Mesendoderm (in vitro differentiated cells): ENCODE measurements around the gene SLIT3.
A peak's percentile ranks its signal among the peaks of the same experiment; 100 is the strongest.
"Not testable (repeated sequence)": the region's sequence is repeated elsewhere in the genome, so short reads cannot be mapped to it uniquely, and the experiment has no call there.

Experiments used
- DNase-seq: peaks from one replicate; pipeline ENCODE4 v3.0.0; 2013
- H2AK5ac ChIP-seq: 2 replicates; pipeline ENCODE4 v1.6.1; 2013; ENCODE audit warnings: low read length, inconsistent platforms
- H2BK120ac ChIP-seq: 2 replicates; pipeline ENCODE4 v1.6.1; 2013; ENCODE audit warnings: low read depth, mild to moderate bottlenecking, low read length, moderate library complexity, mixed read lengths
- H2BK15ac ChIP-seq: replicated peaks from 2 replicates; pipeline ENCODE4 v1.6.1; 2013; ENCODE audit warnings: low read depth, mild to moderate bottlenecking, moderate library complexity
- H2BK5ac ChIP-seq: 2 replicates; pipeline ENCODE4 v1.6.1; 2013; ENCODE audit warnings: low read length, inconsistent platforms
- H3K18ac ChIP-seq: 2 replicates; pipeline ENCODE4 v1.6.1; 2013; ENCODE audit warnings: mild to moderate bottlenecking, low read length, mixed read lengths
- H3K23ac ChIP-seq: one replicate; pipeline ENCODE4 v1.6.1; 2013; ENCODE audit warnings: low read length
- H3K27ac ChIP-seq: 2 replicates; pipeline ENCODE4 v1.5.1; 2013; ENCODE audit warnings: low read depth, mild to moderate bottlenecking, inconsistent platforms, low read length, moderate library complexity
- H3K27me3 ChIP-seq: 2 replicates; pipeline ENCODE4 v1.6.1; 2013; ENCODE audit warnings: low read length, control low read depth, mild to moderate bottlenecking, inconsistent platforms; ENCODE audit not compliant: insufficient read depth, poor library complexity
- H3K36me3 ChIP-seq: 2 replicates; pipeline ENCODE4 v1.6.1; 2013; ENCODE audit warnings: low read length, inconsistent platforms; ENCODE audit not compliant: control insufficient read depth, insufficient read depth
- H3K4ac ChIP-seq: one replicate; pipeline ENCODE4 v1.6.1; 2013; ENCODE audit warnings: low read depth, mild to moderate bottlenecking, low read length, moderate library complexity
- H3K4me1 ChIP-seq: 2 replicates; pipeline ENCODE4 v1.6.1; 2013; ENCODE audit warnings: low read depth, low read length, inconsistent platforms; ENCODE audit not compliant: control insufficient read depth
- H3K4me2 ChIP-seq: 2 replicates; pipeline ENCODE4 v1.6.1; 2013; ENCODE audit warnings: low read length
- H3K4me3 ChIP-seq: 2 replicates; pipeline ENCODE4 v1.5.1; 2013; ENCODE audit warnings: mild to moderate bottlenecking, low read length
- H3K56ac ChIP-seq: one replicate; pipeline ENCODE4 v1.6.1; 2013; ENCODE audit warnings: low read length
- H3K79me1 ChIP-seq: 2 replicates; pipeline ENCODE4 v1.6.1; 2013; ENCODE audit warnings: low read length, inconsistent platforms
- H3K79me2 ChIP-seq: 2 replicates; pipeline ENCODE4 v1.6.1; 2013; ENCODE audit warnings: mild to moderate bottlenecking, low read length; ENCODE audit not compliant: control insufficient read depth, insufficient read depth
- H3K9ac ChIP-seq: 2 replicates; pipeline ENCODE4 v1.6.1; 2013; ENCODE audit warnings: low read length, inconsistent platforms
- H4K5ac ChIP-seq: one replicate; pipeline ENCODE4 v1.6.1; 2013; ENCODE audit warnings: low read length
- H4K8ac ChIP-seq: one replicate; pipeline ENCODE4 v1.6.1; 2013; ENCODE audit warnings: low read depth, mild to moderate bottlenecking, control low read depth, low read length, moderate library complexity
- WGBS: extraction: QIAGEN DNeasy Blood & Tissue Kit; methylation state at CpG from one replicate; pipeline ENCODE4 v1.1.7; 2013; ENCODE audit warnings: low lambda C conversion rate, missing lambda C conversion rate; ENCODE audit not compliant: insufficient coverage; ENCODE audit errors: extremely low coverage; 5-methylcytosine and 5-hydroxymethylcytosine counted together

Gene SLIT3

DNA sequence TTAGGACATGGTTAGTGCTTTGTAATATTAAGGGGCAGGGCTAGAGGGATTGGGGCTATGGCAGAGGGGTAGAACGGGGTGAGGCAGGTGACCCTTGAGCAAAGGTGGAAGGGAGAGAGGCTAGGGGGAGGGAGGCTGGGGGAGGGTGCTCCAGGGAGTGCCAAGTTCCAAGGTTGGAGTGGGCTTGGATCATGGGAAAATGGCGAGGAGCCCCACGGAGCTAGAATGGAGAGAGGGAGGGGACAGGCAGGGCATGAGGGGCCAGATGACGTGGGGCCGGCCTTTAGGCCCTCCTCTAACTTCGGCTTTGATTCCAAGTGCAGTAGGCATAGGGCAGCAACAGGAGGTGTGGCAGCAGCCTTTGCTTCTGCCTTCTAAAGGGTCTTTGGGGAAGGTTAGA, 550.0 kb downstream of the SLIT3 start:
- Histone ChIP-seq H3K4me2 (no peak overlapping the region), H3K36me3 (no peaks in the 10 kb centered on the region), H3K9ac (no peak overlapping the region), H4K8ac (no peak overlapping the region), H3K27me3 (no peaks in the 10 kb centered on the region), H3K4me3 (no peak overlapping the region), H3K27ac (no peak overlapping the region), H2BK120ac (no peak overlapping the region), H2AK5ac (no peak overlapping the region), H3K56ac (no peak overlapping the region), H2BK15ac (no peak overlapping the region), H4K5ac (no peak overlapping the region), H3K23ac (no peak overlapping the region), H3K4ac (no peak overlapping the region), H3K4me1 (no peaks in the 10 kb centered on the region), H2BK5ac (no peak overlapping the region), H3K18ac (no peak overlapping the region), H3K79me1 (no peaks in the 10 kb centered on the region), H3K79me2 (no peaks in the 10 kb centered on the region)
- WGBS, result no CpG with 5 or more reads among the region's 6 CpGs
- DNase-seq, result no peak

DNA sequence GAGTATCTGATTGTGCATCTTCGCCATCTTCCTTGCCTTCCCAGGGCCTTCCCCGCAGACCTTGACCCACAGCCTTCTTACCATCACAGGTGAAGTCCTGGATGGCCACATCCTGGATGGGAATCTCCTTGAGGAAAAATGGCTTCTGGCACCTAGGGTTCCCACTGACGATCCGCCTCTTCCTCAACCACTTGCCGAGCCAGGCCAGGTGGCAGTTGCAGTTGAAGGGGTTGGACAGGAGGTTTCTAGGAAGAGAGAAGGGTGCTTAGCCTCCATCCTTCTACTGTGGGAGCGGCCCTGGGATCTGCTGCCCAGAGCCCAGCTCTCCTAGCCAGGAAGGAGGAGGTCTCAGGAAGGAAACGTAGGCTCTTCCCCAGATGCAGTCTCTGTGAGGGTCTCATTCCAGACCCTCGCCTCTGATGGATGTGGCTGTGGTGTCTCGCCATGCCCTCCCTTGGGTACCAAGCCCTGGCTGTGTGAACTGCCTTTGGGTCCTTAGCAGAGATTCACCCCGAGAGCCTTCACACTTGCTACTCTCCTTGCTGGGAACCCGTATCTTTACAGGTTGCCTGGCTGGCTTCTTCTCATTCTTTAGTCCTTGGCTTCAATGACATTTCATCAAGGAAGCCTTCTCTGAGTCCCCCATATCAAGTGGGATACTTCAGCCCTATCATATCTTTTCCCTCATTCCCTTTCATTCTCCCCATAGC, 551.4 kb downstream of the SLIT3 start:
- H2BK5ac ChIP-seq, result no peak overlapping the region
- H2AK5ac ChIP-seq, result no peak overlapping the region
- no peaks in the 10 kb centered on the region for H3K36me3 ChIP-seq
- H3K27ac ChIP-seq, result no peak overlapping the region
- no peak for DNase-seq
- H4K8ac ChIP-seq, result no peak overlapping the region
- H3K4me1 ChIP-seq, result no peaks in the 10 kb centered on the region
- H3K4ac ChIP-seq, result no peak overlapping the region
- H2BK120ac ChIP-seq, result no peak overlapping the region
- no peaks in the 10 kb centered on the region for H3K27me3 ChIP-seq
- WGBS, result no CpG with 5 or more reads among the region's 11 CpGs
- no peak overlapping the region for H3K9ac ChIP-seq
- H3K4me2 ChIP-seq, result no peak overlapping the region
- no peak overlapping the region for H4K5ac ChIP-seq
- H3K79me1 ChIP-seq, result no peaks in the 10 kb centered on the region
- H3K18ac ChIP-seq, result no peak overlapping the region
- H3K56ac ChIP-seq, result no peak overlapping the region
- H3K4me3 ChIP-seq, result no peak overlapping the region
- H2BK15ac ChIP-seq, result no peak overlapping the region
- H3K23ac ChIP-seq, result no peak overlapping the region
- no peaks in the 10 kb centered on the region for H3K79me2 ChIP-seq

DNA sequence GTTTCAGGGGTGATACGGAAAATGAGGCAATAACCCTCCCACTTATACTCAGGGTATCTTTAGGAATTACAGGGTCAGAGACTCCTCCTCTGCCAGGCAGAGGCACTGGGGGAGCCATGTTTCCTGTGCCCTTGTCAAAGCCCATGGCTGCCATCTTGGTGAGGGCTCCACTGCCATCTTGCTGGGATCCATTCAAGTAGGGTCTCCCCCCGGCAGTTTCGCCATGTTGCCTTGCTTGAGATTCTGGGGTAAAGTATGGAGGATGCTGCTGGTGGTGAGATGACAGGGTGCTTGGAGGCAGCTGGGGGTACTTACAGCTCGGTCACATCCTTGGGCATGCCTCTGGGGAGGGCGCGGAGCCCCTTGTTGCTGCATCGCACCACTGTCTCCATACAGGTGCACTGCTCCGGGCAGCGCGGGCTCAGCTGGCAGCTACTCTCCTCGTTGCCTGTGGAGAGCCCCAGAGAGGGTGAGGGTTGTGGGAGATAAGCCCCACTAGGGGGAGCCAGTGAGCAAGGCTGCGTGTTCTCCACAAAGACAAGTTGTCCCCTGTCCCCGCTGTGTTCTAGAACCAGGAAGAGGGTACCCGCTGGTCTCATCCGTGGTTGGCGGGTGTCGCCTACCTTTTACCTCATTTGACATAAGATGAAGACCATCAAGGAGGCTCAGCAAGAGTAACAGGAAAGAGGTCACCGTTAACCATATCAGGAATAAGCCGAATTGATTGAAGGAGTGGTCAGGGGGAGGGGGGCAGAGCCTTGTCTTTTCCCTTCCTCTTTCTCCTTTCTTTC, 552.8 kb downstream of the SLIT3 start:
- Histone ChIP-seq H3K27ac (no peak overlapping the region), H3K18ac (no peak overlapping the region), H2BK5ac (no peak overlapping the region), H3K79me2 (no peaks in the 10 kb centered on the region), H3K4me2 (no peak overlapping the region), H3K4ac (no peak overlapping the region), H2AK5ac (no peak overlapping the region), H3K4me3 (no peak overlapping the region), H3K23ac (no peak overlapping the region), H2BK120ac (no peak overlapping the region), H3K4me1 (no peaks in the 10 kb centered on the region), H3K56ac (no peak overlapping the region), H4K5ac (no peak overlapping the region), H3K79me1 (no peaks in the 10 kb centered on the region), H3K27me3 (no peaks in the 10 kb centered on the region), H4K8ac (no peak overlapping the region), H3K36me3 (no peaks in the 10 kb centered on the region), H2BK15ac (no peak overlapping the region), H3K9ac (no peak overlapping the region)
- WGBS, result no CpG with 5 or more reads among the region's 19 CpGs
- peak; percentile 87 for DNase-seq

DNA sequence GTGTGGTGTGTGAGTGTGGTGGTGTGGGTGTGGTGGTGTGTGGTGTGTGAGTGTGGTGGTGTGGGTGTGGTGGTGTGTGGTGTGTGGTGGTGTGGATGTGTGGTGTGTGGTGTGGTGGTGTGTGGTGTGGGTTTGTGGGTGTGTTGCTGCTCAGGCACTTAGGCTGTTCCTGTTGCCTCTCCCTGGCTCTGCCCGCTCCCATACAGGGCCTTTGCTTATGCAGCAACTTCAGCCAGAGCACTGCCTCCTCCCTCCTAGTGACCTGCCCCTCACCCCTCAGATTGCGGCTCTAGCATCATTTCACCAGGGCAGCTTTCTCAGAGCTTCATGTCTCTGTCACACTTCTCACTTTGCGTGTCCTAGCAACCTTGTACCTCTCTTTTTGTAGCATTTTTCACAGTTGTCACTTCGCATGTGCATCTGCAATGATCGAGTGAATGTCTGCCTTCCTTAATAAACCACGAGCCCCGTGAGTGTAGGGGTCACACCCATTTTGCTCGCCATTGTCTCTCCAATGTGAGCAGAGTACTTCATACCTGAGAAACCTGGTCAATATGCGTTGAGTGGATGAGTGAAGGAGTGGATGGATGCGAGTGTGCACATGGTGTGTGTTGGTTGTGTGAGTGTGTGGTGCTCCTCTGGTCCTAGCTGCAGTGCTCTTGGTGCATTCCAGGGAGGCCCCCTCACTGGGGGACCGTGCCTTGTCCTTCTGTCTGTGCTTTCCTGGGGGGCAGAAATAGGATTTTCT, 553.9 kb downstream of the SLIT3 start:
- Histone ChIP-seq H3K9ac (no peak overlapping the region), H3K23ac (no peak overlapping the region), H3K56ac (no peak overlapping the region), H2BK5ac (no peak overlapping the region), H3K4me3 (no peak overlapping the region), H3K36me3 (no peaks in the 10 kb centered on the region), H3K27ac (no peak overlapping the region), H2AK5ac (no peak overlapping the region), H3K79me2 (no peaks in the 10 kb centered on the region), H3K4me2 (no peak overlapping the region), H4K5ac (no peak overlapping the region), H3K18ac (no peak overlapping the region), H3K4me1 (no peaks in the 10 kb centered on the region), H4K8ac (no peak overlapping the region), H3K79me1 (no peaks in the 10 kb centered on the region), H3K27me3 (no peaks in the 10 kb centered on the region), H2BK120ac (no peak overlapping the region), H2BK15ac (no peak overlapping the region), H3K4ac (no peak overlapping the region)
- WGBS, result no CpG with 5 or more reads among the region's 11 CpGs
- DNase-seq, result peak; percentile 32

DNA sequence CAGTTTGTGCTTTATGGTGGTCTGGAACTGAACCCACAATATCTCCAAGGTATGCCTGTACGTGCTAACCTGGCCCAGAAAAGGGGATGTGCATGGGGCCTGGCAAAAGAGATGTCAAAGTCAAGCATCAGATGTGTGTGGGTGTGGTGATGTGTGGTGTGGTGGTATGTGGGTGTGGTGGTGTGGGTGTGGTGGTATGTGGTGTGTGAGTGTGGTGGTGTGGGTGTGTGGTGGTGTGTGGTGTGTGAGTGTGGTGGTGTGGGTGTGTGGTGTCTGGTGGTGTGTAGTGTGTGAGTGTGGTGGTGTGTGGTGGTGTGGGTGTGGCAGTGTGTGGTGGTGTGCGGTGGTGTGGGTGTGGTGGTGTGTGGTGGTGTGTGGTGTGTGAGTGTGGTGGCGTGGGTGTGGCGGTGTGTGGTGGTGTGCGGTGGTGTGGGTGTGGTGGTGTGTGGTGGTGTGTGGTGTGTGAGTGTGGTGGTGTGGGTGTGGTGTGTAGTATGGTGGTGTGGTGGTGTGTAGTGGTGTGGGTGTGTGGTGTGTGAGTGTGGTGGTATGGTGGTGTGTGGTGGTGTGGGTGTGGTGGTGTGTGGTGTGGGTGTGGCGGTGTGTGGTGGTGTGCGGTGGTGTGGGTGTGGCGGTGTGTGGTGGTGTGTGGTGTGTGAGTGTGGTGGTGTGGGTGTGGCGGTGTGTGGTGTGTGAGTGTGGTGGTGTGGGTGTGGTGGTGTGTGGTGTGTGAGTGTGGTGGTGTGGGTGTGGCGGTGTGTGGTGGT, 554.6 kb downstream of the SLIT3 start:
- WGBS, result no CpG with 5 or more reads among the region's 10 CpGs
- not testable (repeated sequence) for H4K8ac ChIP-seq

More for the DNA sequence above, 554.6 kb downstream of the SLIT3 start:
- H3K4me3 ChIP-seq, H3K27me3 ChIP-seq, H3K56ac ChIP-seq, DNase-seq, H3K4me1 ChIP-seq, H3K36me3 ChIP-seq, H3K4ac ChIP-seq, H3K79me1 ChIP-seq, H3K27ac ChIP-seq, H3K18ac ChIP-seq, H3K79me2 ChIP-seq, H2BK5ac ChIP-seq, H3K23ac ChIP-seq, H4K5ac ChIP-seq, H2BK120ac ChIP-seq, H2BK15ac ChIP-seq, H2AK5ac ChIP-seq, H3K4me2 ChIP-seq, H3K9ac ChIP-seq: not testable (repeated sequence)
